Endothelial cell of umbilical vein (primary cell): ENCODE measurements around the gene CFAP141. TPM values are rescaled to one million over a fixed set of nuclear protein-coding genes. Genes with fewer than 3 reads are reported as not detected.

ENCODE experiments used
- BruUV-seq: library from RNA; stranded (reverse); fragments of 400-500 nt; replicated peaks from 2 replicates; lab custom pipeline; 2021; lab: Mats Ljungman, UMichigan
- CTCF ChIA-PET: fragments of 300-600, 350-600 bp; sonication (Branson Sonifier 250); formaldehyde crosslinking; loops from one replicate; lab custom pipeline; 2021; ENCODE audit warnings: antibody characterized with exemption, inconsistent platforms; lab: Charles Lee
- POLR2A ChIA-PET: fragments of 300-600, 350-600 bp; sonication (Branson Sonifier 250); formaldehyde crosslinking; loops from one replicate; lab custom pipeline; 2021; ENCODE audit warnings: antibody characterized with exemption, inconsistent platforms; lab: Charles Lee
- DNase-seq: peaks from one replicate; pipeline ENCODE4 v3.0.0-alpha.2; 2011; ENCODE audit warnings: low read depth, low spot score
- FAIRE-seq: peaks from 2 replicates; lab custom pipeline; 2011; peaks lifted over from hg19 to GRCh38; lab: Jason Lieb, UNC
- H2AFZ ChIP-seq: 2 replicates; pipeline ENCODE4 v1.6.0; 2012; ENCODE audit warnings: low read depth, low read length, control low read depth, inconsistent platforms
- H3K27ac ChIP-seq: 2 replicates; pipeline ENCODE4 v1.5.1; 2011; ENCODE audit warnings: low read depth, mild to moderate bottlenecking, control low read depth, low read length, moderate library complexity; ENCODE audit not compliant: insufficient read depth
- H3K27me3 ChIP-seq, 2 experiments: 2 replicates each; pipeline versions ENCODE4 v1.6.0 to v1.6.1; 2011; ENCODE audit warnings: low read length in 2 of 2, mixed read lengths in 1 of 2; ENCODE audit not compliant: control insufficient read depth in 2 of 2, insufficient read depth in 2 of 2
- H3K36me3 ChIP-seq, 2 experiments: 2 replicates in 1 of 2; 3 replicates in 1 of 2; pipeline ENCODE4 v1.5.1; 2011; ENCODE audit warnings: low read length in 2 of 2, mild to moderate bottlenecking in 1 of 2, moderate library complexity in 1 of 2; ENCODE audit not compliant: control insufficient read depth in 2 of 2, insufficient read depth in 2 of 2; ENCODE audit errors: extremely low read depth in 1 of 2
- H3K4me1 ChIP-seq: 3 replicates; pipeline ENCODE4 v1.5.1; 2011; ENCODE audit warnings: mild to moderate bottlenecking, low read length; ENCODE audit not compliant: control insufficient read depth, insufficient read depth; ENCODE audit errors: extremely low read depth
- H3K4me2 ChIP-seq: 2 replicates; pipeline ENCODE4 v1.6.1; 2011; ENCODE audit warnings: low read length, control low read depth, mixed read lengths; ENCODE audit not compliant: insufficient read depth
- H3K4me3 ChIP-seq, 3 experiments: fragments of 200-600 bp in 1 of 3; sonication (generic), shearing (Covaris generic) in 1 of 3; replicated peaks in 1 of 3; 2 replicates each; pipeline ENCODE4 v1.5.1; 2011 to 2016; ENCODE audit warnings: control low read depth in 3 of 3, low read length in 3 of 3, mild to moderate bottlenecking in 2 of 3, inconsistent platforms in 1 of 3, low read depth in 1 of 3, moderate library complexity in 1 of 3; ENCODE audit not compliant: insufficient read depth in 1 of 3
- H3K79me2 ChIP-seq: 2 replicates; pipeline ENCODE4 v1.6.0; 2012; ENCODE audit warnings: low read length, inconsistent platforms; ENCODE audit not compliant: control insufficient read depth, insufficient read depth
- H3K9ac ChIP-seq: replicated peaks from 2 replicates; pipeline ENCODE3; 2011; ENCODE audit warnings: low read length, control low read depth; ENCODE audit not compliant: insufficient read depth; ENCODE audit errors: extremely low read depth
- H3K9me1 ChIP-seq: replicated peaks from 3 replicates; pipeline ENCODE4 v1.6.0; 2011; ENCODE audit warnings: mild to moderate bottlenecking, low read length; ENCODE audit not compliant: control insufficient read depth, insufficient read depth; ENCODE audit errors: extremely low read depth
- H3K9me3 ChIP-seq: replicated peaks from 2 replicates; pipeline ENCODE4 v1.5.1; 2012; ENCODE audit warnings: low read length, inconsistent platforms; ENCODE audit not compliant: control insufficient read depth, insufficient read depth
- H4K20me1 ChIP-seq: replicated peaks from 2 replicates; pipeline ENCODE3; 2011; ENCODE audit warnings: mild to moderate bottlenecking, low read length; ENCODE audit not compliant: control insufficient read depth, insufficient read depth; ENCODE audit errors: extremely low read depth
- CTCF ChIP-seq, 2 donors: IDR thresholded peaks; 1 replicate in 1 of 2; 2 replicates in 1 of 2; pipeline ENCODE4 v1.5.1; 2011; ENCODE audit warnings: low read length in 2 of 2, mild to moderate bottlenecking in 2 of 2, moderate library complexity in 2 of 2, control low read depth in 1 of 2, inconsistent platforms in 1 of 2, low read depth in 1 of 2; ENCODE audit not compliant: insufficient read depth in 1 of 2; ENCODE audit errors: extremely low read depth in 1 of 2
- EZH2 ChIP-seq: IDR thresholded peaks from 2 replicates; pipeline ENCODE4 v1.6.1; 2012; ENCODE audit warnings: borderline replicate concordance, low read depth, mild to moderate bottlenecking, moderate library complexity, low read length, inconsistent platforms; ENCODE audit not compliant: severe bottlenecking
- FOS ChIP-seq: IDR thresholded peaks from 2 replicates; pipeline ENCODE4 v1.6.1; 2011; ENCODE audit warnings: mild to moderate bottlenecking, low read length, moderate library complexity, borderline replicate concordance; ENCODE audit not compliant: insufficient read depth
- GATA2 ChIP-seq: IDR thresholded peaks from 2 replicates; pipeline ENCODE4 v1.7.0; 2011; ENCODE audit warnings: low read depth, mild to moderate bottlenecking, moderate library complexity, mixed read lengths, low read length; ENCODE audit not compliant: insufficient read length, insufficient read depth
- JUN ChIP-seq: IDR thresholded peaks from 2 replicates; pipeline ENCODE4 v1.6.1; 2011; ENCODE audit warnings: borderline replicate concordance, low read depth; ENCODE audit not compliant: insufficient read length, insufficient read depth
- MAX ChIP-seq: IDR thresholded peaks from 2 replicates; pipeline ENCODE4 v1.6.1; 2011; ENCODE audit not compliant: insufficient read depth, insufficient read length
- MYC ChIP-seq: IDR thresholded peaks from one replicate; pipeline ENCODE4 v1.6.1; 2011; ENCODE audit warnings: mild to moderate bottlenecking, low read depth, low read length
- POLR2A ChIP-seq: IDR thresholded peaks from 2 replicates; pipeline ENCODE4 v1.6.1; 2012; ENCODE audit warnings: low read depth, mild to moderate bottlenecking, control low read depth, low read length
- POLR2AphosphoS5 ChIP-seq: IDR thresholded peaks from 2 replicates; pipeline ENCODE4 v1.6.1; 2012; ENCODE audit warnings: low read depth, mild to moderate bottlenecking, control low read depth, low read length, moderate library complexity; ENCODE audit not compliant: insufficient read depth
- dilution Hi-C: fragments of 300-500 bp; cut with MboI; formaldehyde crosslinking; loops from one replicate; pipeline ENCODE4 v1.15.0; 2019; ENCODE audit warnings: low sequenced_read_pairs; ENCODE audit not compliant: extremely low pct_ligation_motif_present
- intact Hi-C: fragments of 100-400 bp; cut with micrococcal nuclease; formaldehyde crosslinking; loops from one replicate; pipeline ENCODE4 v1.10.0; 2022
- polyA plus RNA-seq, 4 experiments: library from polyadenylated mRNA; depleted of rRNA in 3 of 4; stranded (reverse) in 3 of 4; unstranded in 1 of 4; fragments of >200 nt; gene quantifications; 2 replicates each; pipeline versions ENCODE4 v1.2.1 to v1.2.3, GENCODE V29; 2011 to 2012; ENCODE audit warnings: missing spikeins in 1 of 4
- total RNA-seq: library from RNA; stranded (reverse); gene quantifications from 2 replicates; pipeline ENCODE4 v1.2.3, GENCODE V29; 2021

The CFAP141 gene
- total and polyA plus RNA-seq, 2 donors (not counting 3 experiments of a cell fraction or from before 2014, with no cell fraction given): not detected

DNA sequence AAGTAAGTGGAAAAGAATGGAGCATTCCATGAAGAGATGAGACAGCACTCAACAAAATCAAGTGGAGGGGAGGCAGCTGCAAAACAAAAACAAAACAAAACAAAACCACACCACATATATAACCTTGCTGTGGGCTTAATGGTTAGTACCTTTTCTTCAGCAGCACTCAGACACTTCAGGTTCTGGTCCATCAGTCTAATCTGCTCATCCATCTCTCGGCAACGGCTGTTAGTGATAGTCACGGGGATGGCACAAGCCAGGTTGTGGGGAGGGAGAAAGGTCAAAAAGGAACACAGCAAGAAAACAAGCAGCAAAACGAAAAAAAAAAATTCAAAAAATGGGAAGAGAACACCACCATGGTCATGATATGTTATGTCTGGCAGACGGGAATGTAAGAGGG, 34.3 kb downstream of the CFAP141 start:
- dilution Hi-C loops: no loop called here
- TF ChIP-seq EZH2: no peak
- TF ChIP-seq MAX: no peak
- no peak for TF ChIP-seq JUN
- TF ChIP-seq POLR2AphosphoS5: no peak
- TF ChIP-seq GATA2: no peak
- TF ChIP-seq POLR2A: no peak
- TF ChIP-seq CTCF (IDR thresholded peaks at IDR 0.05; ENCODE audit: extremely low read depth in 1 of 2, insufficient read depth in 1 of 2, low read depth in 1 of 2, low read length in 2 of 2): no peak
- no peak for TF ChIP-seq FOS
- TF ChIP-seq MYC: no peak
- Histone ChIP-seq H3K79me2 (peaks cover 86% of the 10 kb centered on the region), H3K4me1 (peaks cover 10% of the 10 kb centered on the region), H3K9ac (no peak overlapping the region), H3K9me1 (no peaks in the 10 kb centered on the region), H3K4me3 (no peak overlapping the region), H3K36me3 (peaks cover 52 to 59% of the 10 kb centered on the region in 2 experiments), H3K27me3 (no peaks in the 10 kb centered on the region), H4K20me1 (peaks cover 9% of the 10 kb centered on the region), H2AFZ (no peak overlapping the region), H3K27ac (no peak overlapping the region), H3K9me3 (no peaks in the 10 kb centered on the region), H3K4me2 (no peak overlapping the region)
- DNase-seq (no peak), FAIRE-seq (no peak)
- ChIA-PET CTCF (interaction anchor here (1.1 kb wide), 1 partner anchor 16 kb away, joined by 4 read pairs; no protein-coding TSS in a partner anchor), POLR2A (no interaction called here)
- BruUV-seq: no TSS peak
- intact Hi-C loops: no loop called here
